ENCODE data around the gene RPRD2.

DNA sequence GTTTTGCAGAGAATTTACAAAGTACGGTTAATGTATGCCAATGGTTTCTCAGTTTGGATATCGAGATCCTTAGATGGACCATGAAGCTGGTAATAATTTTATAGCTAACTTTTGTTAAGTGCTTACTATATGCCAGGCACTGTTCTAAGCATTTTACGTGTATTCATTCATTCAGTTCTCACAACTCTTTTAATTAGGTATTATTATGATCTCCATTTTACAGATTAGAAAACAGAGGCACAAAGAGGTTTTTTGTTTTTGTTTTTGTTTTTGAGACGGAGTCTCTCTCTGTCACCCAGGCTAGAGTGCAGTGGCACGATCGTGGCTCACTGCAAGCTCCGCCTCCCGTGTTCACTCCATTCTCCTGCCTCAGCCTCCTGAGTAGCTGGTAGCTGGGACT is 7.2 kb downstream of the RPRD2 start:
- no peak for TF ChIP-seq YY1 (IDR thresholded peaks at IDR 0.05; ENCODE audit: insufficient read depth, insufficient read length)
- no peak for TF ChIP-seq SUZ12 (IDR thresholded peaks at IDR 0.05; ENCODE audit: extremely low read depth, insufficient read depth, insufficient read length)
- no peak for TF ChIP-seq ZNF274 (IDR thresholded peaks at IDR 0.05; ENCODE audit: low read depth, low read length)
